Measurements from ENCODE around the gene AIPL1.

GRCh38 chr17:6439951-6440350, 5.0 kb upstream of the AIPL1 start:
- TF ChIP-seq, protein P1, sequence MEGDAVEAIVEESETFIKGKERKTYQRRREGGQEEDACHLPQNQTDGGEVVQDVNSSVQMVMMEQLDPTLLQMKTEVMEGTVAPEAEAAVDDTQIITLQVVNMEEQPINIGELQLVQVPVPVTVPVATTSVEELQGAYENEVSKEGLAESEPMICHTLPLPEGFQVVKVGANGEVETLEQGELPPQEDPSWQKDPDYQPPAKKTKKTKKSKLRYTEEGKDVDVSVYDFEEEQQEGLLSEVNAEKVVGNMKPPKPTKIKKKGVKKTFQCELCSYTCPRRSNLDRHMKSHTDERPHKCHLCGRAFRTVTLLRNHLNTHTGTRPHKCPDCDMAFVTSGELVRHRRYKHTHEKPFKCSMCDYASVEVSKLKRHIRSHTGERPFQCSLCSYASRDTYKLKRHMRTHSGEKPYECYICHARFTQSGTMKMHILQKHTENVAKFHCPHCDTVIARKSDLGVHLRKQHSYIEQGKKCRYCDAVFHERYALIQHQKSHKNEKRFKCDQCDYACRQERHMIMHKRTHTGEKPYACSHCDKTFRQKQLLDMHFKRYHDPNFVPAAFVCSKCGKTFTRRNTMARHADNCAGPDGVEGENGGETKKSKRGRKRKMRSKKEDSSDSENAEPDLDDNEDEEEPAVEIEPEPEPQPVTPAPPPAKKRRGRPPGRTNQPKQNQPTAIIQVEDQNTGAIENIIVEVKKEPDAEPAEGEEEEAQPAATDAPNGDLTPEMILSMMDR (IDR thresholded peaks at IDR 0.05): no peak
- TF ChIP-seq EP300 (IDR thresholded peaks at IDR 0.05): no peak
- TF ChIP-seq POLR2AphosphoS5 (IDR thresholded peaks at IDR 0.05): no peak
